GM12865 (cell line): ENCODE results near the gene LAMB4.
A peak's percentile ranks its signal among the peaks of the same experiment; 100 is the strongest.

Source experiments
- DNase-seq: peaks from one replicate; pipeline ENCODE4 v3.0.0; 2010; ENCODE audit warnings: low read depth
- H3K4me3 ChIP-seq: 2 replicates; pipeline ENCODE4 v1.5.1; 2011; ENCODE audit warnings: mild to moderate bottlenecking, low read depth, low read length, control low read depth
- TF ChIP-seq, protein P1 (sequence below): IDR thresholded peaks from 2 replicates; pipeline ENCODE4 v1.5.1; 2011; ENCODE audit warnings: low read length, control low read depth, low read depth, inconsistent platforms; ENCODE audit not compliant: insufficient read depth; ENCODE audit errors: missing control alignments

Gene LAMB4

DNA sequence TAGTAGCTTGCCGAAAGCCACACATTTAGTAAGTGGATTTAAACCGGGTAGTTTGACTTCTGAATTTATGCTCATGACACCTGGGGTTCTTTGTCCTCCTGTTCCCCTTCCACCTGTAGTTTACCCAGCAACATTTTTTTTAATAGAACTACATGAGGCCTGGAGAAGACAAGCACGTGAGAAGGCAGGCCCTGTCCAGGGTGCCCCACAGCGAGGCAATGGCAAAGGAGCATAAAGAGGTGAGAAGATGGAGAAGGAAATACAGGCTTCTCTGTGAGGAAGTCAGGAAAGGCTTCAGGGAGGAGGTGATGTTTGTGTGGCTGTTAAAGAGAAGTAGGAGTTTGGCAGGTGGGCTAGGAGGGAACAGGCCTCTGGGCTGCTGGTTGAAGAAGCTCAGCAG, 76.9 kb downstream of the LAMB4 start:
- no peak for DNase-seq
- H3K4me3 ChIP-seq = no peak overlapping the region
- TF ChIP-seq, protein P1, sequence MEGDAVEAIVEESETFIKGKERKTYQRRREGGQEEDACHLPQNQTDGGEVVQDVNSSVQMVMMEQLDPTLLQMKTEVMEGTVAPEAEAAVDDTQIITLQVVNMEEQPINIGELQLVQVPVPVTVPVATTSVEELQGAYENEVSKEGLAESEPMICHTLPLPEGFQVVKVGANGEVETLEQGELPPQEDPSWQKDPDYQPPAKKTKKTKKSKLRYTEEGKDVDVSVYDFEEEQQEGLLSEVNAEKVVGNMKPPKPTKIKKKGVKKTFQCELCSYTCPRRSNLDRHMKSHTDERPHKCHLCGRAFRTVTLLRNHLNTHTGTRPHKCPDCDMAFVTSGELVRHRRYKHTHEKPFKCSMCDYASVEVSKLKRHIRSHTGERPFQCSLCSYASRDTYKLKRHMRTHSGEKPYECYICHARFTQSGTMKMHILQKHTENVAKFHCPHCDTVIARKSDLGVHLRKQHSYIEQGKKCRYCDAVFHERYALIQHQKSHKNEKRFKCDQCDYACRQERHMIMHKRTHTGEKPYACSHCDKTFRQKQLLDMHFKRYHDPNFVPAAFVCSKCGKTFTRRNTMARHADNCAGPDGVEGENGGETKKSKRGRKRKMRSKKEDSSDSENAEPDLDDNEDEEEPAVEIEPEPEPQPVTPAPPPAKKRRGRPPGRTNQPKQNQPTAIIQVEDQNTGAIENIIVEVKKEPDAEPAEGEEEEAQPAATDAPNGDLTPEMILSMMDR = no peak

DNA sequence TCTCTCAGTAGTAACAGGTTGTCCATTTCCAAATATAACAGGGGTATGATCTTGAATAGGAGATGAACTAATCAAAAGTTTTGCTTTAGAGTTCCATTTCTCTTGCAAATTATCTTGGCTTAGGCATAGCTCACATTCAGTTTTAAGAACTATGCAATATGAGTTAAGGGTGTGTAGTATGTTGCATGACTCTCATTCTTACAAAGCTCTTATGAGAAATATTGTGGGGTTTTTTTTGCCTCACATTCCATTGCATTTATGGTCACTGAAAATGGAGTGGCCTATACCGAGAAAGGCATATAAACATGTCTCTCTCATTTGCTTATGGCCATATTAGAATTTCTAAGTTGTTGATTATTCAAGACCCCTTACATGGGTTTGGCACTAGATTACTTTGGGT, 78.7 kb downstream of the LAMB4 start:
- no peak overlapping the region for H3K4me3 ChIP-seq
- DNase-seq = no peak
- TF ChIP-seq, protein P1 = no peak

DNA sequence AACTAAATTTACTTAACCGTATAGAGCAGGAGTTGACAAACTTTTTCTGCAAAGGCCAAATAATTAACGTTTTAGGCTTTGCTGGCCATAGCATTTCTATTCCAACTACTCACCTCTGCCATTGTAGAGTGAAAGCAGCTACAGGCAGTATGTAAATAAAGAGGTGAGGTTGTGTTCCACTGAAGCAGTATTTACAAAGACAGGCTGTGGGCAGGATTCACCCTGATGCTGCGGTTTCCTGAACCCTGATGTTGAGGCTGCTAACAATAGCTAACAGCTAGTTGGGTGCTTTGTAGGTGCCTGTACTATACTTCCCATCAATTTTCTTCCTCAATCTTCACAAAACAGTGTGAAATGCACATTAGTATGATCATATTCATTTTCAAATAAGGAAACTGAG, 80.2 kb downstream of the LAMB4 start:
- peak; percentile 52 for DNase-seq
- no peak overlapping the region for H3K4me3 ChIP-seq
- TF ChIP-seq, protein P1 = no peak

DNA sequence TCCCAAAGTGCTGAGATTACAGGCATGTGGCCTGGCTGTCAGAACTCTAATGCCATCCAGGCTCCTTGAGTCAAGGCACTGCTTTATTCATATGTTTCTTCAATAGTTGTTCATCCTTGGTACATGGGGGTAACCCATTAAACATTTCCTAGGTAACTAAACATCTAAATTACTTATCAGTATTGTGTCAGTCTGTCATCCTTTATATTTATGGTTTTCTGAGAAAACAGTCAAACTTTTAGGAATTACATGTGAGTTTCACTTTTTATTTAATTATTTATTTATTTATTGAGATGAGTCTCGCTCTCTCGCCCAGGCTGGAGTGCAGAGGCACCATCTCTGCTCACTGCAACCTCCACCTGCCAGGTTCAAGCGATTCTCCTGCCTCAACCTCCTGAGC, 81.7 kb downstream of the LAMB4 start:
- TF ChIP-seq, protein P1 = no peak
- DNase-seq = no peak
- H3K4me3 ChIP-seq = no peak overlapping the region

DNA sequence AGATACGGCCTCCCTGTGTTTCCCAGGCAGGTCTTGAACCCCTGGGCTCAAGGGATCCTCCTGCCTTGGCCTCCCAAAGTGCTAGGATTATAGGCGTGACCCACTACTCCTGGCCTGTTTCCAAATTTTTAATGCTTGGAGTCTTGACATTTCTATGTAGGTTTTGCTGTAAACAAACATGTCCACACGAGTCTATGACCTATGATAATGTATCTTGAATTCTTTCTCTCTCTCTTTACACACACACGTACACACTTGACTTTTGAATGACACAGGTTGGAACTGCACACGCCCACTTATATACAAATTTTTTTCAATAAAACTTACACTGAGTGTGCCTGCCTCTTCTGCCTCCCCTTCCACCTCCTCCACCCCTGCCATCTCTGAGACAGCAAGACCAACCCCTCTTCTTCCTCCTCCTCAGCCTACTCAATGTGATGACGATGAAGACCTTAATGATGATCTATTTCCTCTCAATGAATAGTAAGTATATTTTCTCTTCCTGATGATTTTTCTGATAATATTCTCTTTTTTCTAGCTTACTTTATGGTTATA, 83.1 kb downstream of the LAMB4 start:
- H3K4me3 ChIP-seq = no peak overlapping the region
- TF ChIP-seq, protein P1 = no peak
- no peak for DNase-seq

DNA sequence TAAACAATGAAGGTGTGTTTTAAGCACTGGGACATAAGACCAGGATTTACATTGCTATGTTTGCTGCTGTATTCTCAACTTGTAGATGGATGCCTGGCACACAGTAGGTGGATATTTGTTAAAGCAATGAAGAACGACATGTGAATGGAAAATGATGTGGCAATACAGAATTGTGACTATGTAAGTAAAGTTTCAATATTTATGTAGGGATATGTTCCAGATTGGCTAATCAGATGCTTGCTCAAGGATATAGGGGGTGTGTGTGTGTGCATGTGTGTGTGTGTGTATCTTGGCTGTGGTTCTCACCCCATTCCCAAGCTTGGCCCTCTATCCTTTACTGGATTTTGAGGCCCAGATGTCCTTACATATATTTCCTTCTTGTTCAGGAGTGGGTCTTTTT, 84.5 kb downstream of the LAMB4 start:
- DNase-seq = no peak
- TF ChIP-seq, protein P1 = no peak
- no peak overlapping the region for H3K4me3 ChIP-seq

DNA sequence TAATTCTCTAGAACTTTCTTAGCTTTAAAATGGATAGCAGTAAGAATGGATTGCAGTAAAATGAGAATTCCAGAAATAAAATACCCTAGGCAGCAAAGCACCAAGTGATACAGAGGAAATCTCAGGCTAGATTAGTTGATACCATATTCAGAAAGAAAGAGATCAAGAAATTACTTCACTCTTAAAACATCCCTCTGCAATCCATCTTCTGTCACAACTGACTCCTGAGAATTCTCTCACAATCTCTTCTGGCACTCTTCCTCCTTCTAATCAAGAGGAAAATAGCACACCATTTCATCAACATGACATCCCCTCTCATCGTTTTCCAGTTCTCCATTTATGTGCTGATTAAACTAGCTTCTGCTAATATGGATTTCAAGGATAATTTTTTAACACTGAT, 85.0 kb downstream of the LAMB4 start:
- TF ChIP-seq, protein P1 = no peak
- DNase-seq = no peak
- H3K4me3 ChIP-seq = no peak overlapping the region
